ENCODE results near the gene PALMD.

DNA sequence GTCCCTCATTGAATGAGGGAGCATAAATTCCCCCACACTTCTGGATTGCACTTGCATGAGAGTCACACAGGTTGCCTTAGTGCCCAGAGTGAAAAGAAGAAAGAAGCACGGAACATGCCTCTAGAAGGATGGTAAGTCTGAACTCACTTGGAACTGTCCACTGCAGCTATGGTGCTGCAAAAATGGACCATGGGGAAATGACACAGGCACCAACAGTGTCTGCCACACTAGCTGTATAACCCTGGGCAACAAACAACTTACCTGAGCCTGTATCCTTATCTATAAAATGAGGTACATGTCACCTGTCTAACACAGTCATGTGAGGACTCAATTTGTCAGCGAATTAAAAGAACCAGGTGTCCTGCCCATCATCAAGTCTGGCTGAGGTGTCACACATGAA, 50.7 kb downstream of the PALMD start:
- TF ChIP-seq, protein P1, sequence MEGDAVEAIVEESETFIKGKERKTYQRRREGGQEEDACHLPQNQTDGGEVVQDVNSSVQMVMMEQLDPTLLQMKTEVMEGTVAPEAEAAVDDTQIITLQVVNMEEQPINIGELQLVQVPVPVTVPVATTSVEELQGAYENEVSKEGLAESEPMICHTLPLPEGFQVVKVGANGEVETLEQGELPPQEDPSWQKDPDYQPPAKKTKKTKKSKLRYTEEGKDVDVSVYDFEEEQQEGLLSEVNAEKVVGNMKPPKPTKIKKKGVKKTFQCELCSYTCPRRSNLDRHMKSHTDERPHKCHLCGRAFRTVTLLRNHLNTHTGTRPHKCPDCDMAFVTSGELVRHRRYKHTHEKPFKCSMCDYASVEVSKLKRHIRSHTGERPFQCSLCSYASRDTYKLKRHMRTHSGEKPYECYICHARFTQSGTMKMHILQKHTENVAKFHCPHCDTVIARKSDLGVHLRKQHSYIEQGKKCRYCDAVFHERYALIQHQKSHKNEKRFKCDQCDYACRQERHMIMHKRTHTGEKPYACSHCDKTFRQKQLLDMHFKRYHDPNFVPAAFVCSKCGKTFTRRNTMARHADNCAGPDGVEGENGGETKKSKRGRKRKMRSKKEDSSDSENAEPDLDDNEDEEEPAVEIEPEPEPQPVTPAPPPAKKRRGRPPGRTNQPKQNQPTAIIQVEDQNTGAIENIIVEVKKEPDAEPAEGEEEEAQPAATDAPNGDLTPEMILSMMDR (IDR thresholded peaks at IDR 0.05) = no peak
- TF ChIP-seq POLR2A (IDR thresholded peaks at IDR 0.05) = no peak
